B cell (primary cell): ENCODE data around the gene RAB11FIP3. TPM values are rescaled to one million over a fixed set of nuclear protein-coding genes. Genes with fewer than 3 reads are reported as not detected.

Experiments
- ATAC-seq: fragments of 200-7000 bp; cut with Tn5 transposase; one replicate; pipeline ENCODE4 v1.10.0; 2021; ENCODE audit warnings: low read depth, mild to moderate bottlenecking, moderate number of reproducible peaks, moderate library complexity
- CTCF ChIA-PET: fragments of 350-600 bp; sonication (Branson Sonifier 250); formaldehyde crosslinking; loops from one replicate; lab custom pipeline; 2021; ENCODE audit warnings: antibody characterized with exemption, inconsistent platforms; lab: Charles Lee
- POLR2A ChIA-PET: fragments of 350-600 bp; sonication (Branson Sonifier 250); formaldehyde crosslinking; loops from one replicate; lab custom pipeline; 2021; ENCODE audit warnings: antibody characterized with exemption; lab: Charles Lee
- DNase-seq: peaks from one replicate; pipeline ENCODE4 v3.0.0; 2013
- H2AFZ ChIP-seq: 2 replicates; pipeline ENCODE4 v1.6.1; 2012; ENCODE audit warnings: mild to moderate bottlenecking, low read depth, low read length; ENCODE audit not compliant: insufficient read depth, poor library complexity, severe bottlenecking
- H3K27ac ChIP-seq, 2 donors: 1 replicate in 1 of 2; 2 replicates in 1 of 2; pipeline ENCODE4 v1.5.1; 2012 to 2013; ENCODE audit warnings: low read length in 2 of 2, mild to moderate bottlenecking in 2 of 2, moderate library complexity in 1 of 2
- H3K27me3 ChIP-seq, 4 experiments: fragments of 200-600 bp in 1 of 4; sonication (generic) in 1 of 4; replicated peaks in 1 of 4; 1 replicate in 2 of 4; 2 replicates in 2 of 4; pipeline versions ENCODE4 v1.6.1 to v1.7.0; 2013 to 2016; ENCODE audit warnings: low read length in 3 of 4, mild to moderate bottlenecking in 2 of 4, mixed read lengths in 1 of 4, moderate library complexity in 1 of 4; ENCODE audit not compliant: insufficient read depth in 4 of 4, control insufficient read depth in 3 of 4; ENCODE audit errors: control extremely low read depth in 1 of 4
- H3K36me3 ChIP-seq, 2 experiments: replicated peaks in 1 of 2; 1 replicate in 1 of 2; 2 replicates in 1 of 2; pipeline versions ENCODE4 v1.6.1 to v1.7.1; 2013; ENCODE audit warnings: low read length in 1 of 2; ENCODE audit not compliant: insufficient read depth in 2 of 2, control insufficient read depth in 1 of 2; ENCODE audit errors: control extremely low read depth in 1 of 2, extremely low read depth in 1 of 2
- H3K4me1 ChIP-seq, 2 donors: fragments of 200-600 bp in 1 of 2; sonication (generic) in 1 of 2; 1 replicate in 1 of 2; 2 replicates in 1 of 2; pipeline versions ENCODE4 v1.5.1 to v1.6.1; 2013 to 2017; ENCODE audit warnings: low read length in 2 of 2; ENCODE audit not compliant: control insufficient read depth in 2 of 2, insufficient read depth in 2 of 2
- H3K4me2 ChIP-seq: replicated peaks from 2 replicates; pipeline ENCODE3; 2012; ENCODE audit warnings: mild to moderate bottlenecking, low read depth, low read length; ENCODE audit not compliant: poor library complexity, severe bottlenecking
- H3K4me3 ChIP-seq, 5 experiments: fragments of 200-600 bp in 1 of 5; sonication (generic) in 1 of 5; 1 replicate in 3 of 5; 2 replicates in 2 of 5; pipeline versions ENCODE4 v1.5.1 to v1.7.0; 2011 to 2016; ENCODE audit warnings: low read length in 4 of 5, mild to moderate bottlenecking in 4 of 5, low read depth in 2 of 5, control low read depth in 1 of 5, moderate library complexity in 1 of 5; ENCODE audit not compliant: insufficient read depth in 1 of 5; ENCODE audit errors: control extremely low read depth in 1 of 5, extremely low read depth in 1 of 5
- H3K79me2 ChIP-seq: fragments of 200-600 bp; sonication (generic); one replicate; pipeline ENCODE4 v1.6.0; 2016; ENCODE audit warnings: low read length; ENCODE audit not compliant: control insufficient read depth, insufficient read depth
- H3K9ac ChIP-seq: fragments of 200-600 bp; sonication (generic); 2 replicates; pipeline ENCODE4 v1.6.1; 2017; ENCODE audit warnings: mild to moderate bottlenecking, low read length, moderate library complexity
- H3K9me3 ChIP-seq, 3 donors: one replicate each; pipeline versions ENCODE4 v1.6.1 to v1.7.1; 2013; ENCODE audit warnings: low read length in 2 of 3; ENCODE audit not compliant: control insufficient read depth in 2 of 3, insufficient read depth in 1 of 3; ENCODE audit errors: control extremely low read depth in 1 of 3
- H4K20me1 ChIP-seq: 2 replicates; pipeline ENCODE4 v1.6.0; 2012; ENCODE audit warnings: mild to moderate bottlenecking, low read length; ENCODE audit not compliant: insufficient read depth, control insufficient read depth, poor library complexity, severe bottlenecking
- H3K27ac Mint-ChIP-seq: one replicate; pipeline ENCODE4 v1.8.0; 2021; ENCODE audit warnings: mixed read lengths
- H3K27me3 Mint-ChIP-seq: one replicate; pipeline ENCODE4 v1.8.0; 2021; ENCODE audit warnings: mixed read lengths
- H3K4me1 Mint-ChIP-seq: one replicate; pipeline ENCODE4 v1.8.0; 2021; ENCODE audit warnings: mixed read lengths
- H3K4me3 Mint-ChIP-seq: one replicate; pipeline ENCODE4 v1.8.0; 2021; ENCODE audit warnings: mixed read lengths
- H3K9me3 Mint-ChIP-seq: one replicate; pipeline ENCODE4 v1.8.0; 2022; ENCODE audit warnings: mixed read lengths; ENCODE audit not compliant: insufficient read depth
- EZH2 ChIP-seq: IDR thresholded peaks from 2 replicates; pipeline ENCODE4 v1.6.1; 2012; ENCODE audit warnings: borderline replicate concordance, low read depth, mild to moderate bottlenecking, moderate library complexity, low read length; ENCODE audit not compliant: insufficient read depth, poor library complexity, severe bottlenecking
- WGBS: methylation state at CpG from one replicate; pipeline ENCODE4 v1.1.5; 2013; ENCODE audit warnings: missing lambda C conversion rate; ENCODE audit not compliant: insufficient coverage; 5-methylcytosine and 5-hydroxymethylcytosine counted together
- intact Hi-C: fragments of 100-400 bp; cut with micrococcal nuclease; formaldehyde crosslinking; loops from one replicate; pipeline ENCODE4 v1.10.0; 2022
- polyA plus RNA-seq: library from polyadenylated mRNA; depleted of rRNA; stranded (reverse); fragments of >200 nt; gene quantifications from 2 replicates; pipeline ENCODE4 v1.2.3, GENCODE V29; 2012
- total RNA-seq, 2 donors: library from RNA; stranded (reverse); fragments of 120-200 nt in 1 of 2; gene quantifications; 1 replicate in 1 of 2; 2 replicates in 1 of 2; pipeline versions ENCODE4 v1.2.3 to v1.2.4, GENCODE V29; 2013 to 2022
- TF ChIP-seq, protein P1 (sequence below): fragments of 200-600 bp; IDR thresholded peaks from one replicate; pipeline ENCODE4 v1.8.0; 2022; ENCODE audit warnings: antibody characterized with exemption, mild to moderate bottlenecking

The RAB11FIP3 gene
- total and polyA plus RNA-seq, 2 donors (not counting 1 experiment from before 2014, with no cell fraction given) = 24.3 to 57.2 TPM

DNA sequence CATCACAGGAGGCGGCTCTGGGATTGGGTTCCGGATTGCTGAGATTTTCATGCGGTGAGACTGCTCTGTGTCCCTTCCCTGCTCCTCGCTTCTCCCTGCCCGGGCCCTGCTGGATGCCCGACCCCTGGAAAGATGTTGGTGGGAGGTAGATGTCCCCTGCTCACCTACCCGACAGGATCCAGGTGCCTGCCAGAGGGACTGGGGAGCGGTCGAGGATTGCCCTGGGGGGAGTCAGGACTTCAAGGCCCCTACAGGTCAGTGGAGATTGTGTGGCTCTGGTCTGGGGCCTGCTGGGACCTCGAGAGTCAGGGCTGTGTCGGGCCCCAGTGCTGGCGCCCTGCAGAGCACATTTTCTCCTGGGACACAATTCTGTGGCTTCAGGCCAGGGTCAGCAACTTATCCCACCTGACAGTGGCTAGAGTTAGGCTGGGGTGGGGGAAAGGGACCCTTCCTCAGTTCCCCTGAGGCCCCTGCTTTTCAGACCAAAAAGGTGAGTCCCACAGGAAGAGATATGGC is 20.4 kb upstream of the RAB11FIP3 start:
- no peak for DNase-seq
- CTCF ChIA-PET = no interaction called here
- H3K9ac ChIP-seq = no peak overlapping the region

More for the DNA sequence above, 20.4 kb upstream of the RAB11FIP3 start:
- Histone ChIP-seq H4K20me1 (no peaks in the 10 kb centered on the region), H2AFZ (no peak overlapping the region), H3K36me3 (peaks cover 0 to under 1% of the 10 kb centered on the region in 2 experiments), H3K27ac (no peak overlapping the region), H3K4me3 (no peak overlapping the region), H3K4me1 (peaks cover 5 to 13% of the 10 kb centered on the region in 2 donors), H3K9me3 (no peaks in the 10 kb centered on the region), H3K79me2 (no peaks in the 10 kb centered on the region), H3K27me3 (no peaks in the 10 kb centered on the region), H3K4me2 (no peak overlapping the region)
- H3K4me3 Mint-ChIP-seq = no peak overlapping the region
- no peak for ATAC-seq
- TF ChIP-seq, protein P1, sequence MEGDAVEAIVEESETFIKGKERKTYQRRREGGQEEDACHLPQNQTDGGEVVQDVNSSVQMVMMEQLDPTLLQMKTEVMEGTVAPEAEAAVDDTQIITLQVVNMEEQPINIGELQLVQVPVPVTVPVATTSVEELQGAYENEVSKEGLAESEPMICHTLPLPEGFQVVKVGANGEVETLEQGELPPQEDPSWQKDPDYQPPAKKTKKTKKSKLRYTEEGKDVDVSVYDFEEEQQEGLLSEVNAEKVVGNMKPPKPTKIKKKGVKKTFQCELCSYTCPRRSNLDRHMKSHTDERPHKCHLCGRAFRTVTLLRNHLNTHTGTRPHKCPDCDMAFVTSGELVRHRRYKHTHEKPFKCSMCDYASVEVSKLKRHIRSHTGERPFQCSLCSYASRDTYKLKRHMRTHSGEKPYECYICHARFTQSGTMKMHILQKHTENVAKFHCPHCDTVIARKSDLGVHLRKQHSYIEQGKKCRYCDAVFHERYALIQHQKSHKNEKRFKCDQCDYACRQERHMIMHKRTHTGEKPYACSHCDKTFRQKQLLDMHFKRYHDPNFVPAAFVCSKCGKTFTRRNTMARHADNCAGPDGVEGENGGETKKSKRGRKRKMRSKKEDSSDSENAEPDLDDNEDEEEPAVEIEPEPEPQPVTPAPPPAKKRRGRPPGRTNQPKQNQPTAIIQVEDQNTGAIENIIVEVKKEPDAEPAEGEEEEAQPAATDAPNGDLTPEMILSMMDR = no peak
- no peak for TF ChIP-seq EZH2
- WGBS = 86% methylated on average over 10 of the region's 12 CpGs
- H3K27me3 Mint-ChIP-seq = no peaks in the 10 kb centered on the region
- H3K4me1 Mint-ChIP-seq = peaks cover 7% of the 10 kb centered on the region
- intact Hi-C loops = loop anchor here (5.0 kb wide), 2 partner anchors 182 to 1207 kb away; partner anchors contain the start of genes CRAMP1 and IFT140
- no peak overlapping the region for H3K27ac Mint-ChIP-seq
- POLR2A ChIA-PET = no interaction called here
- H3K9me3 Mint-ChIP-seq = no peaks in the 10 kb centered on the region
